ENCODE results near the gene CHD2.

Gene CHD2

GRCh38 chr15:92906020-92906419 is 5.9 kb downstream of the CHD2 start:
- no peak for TF ChIP-seq CTCF (IDR thresholded peaks at IDR 0.05; ENCODE audit: insufficient read depth, low read depth, low read length, missing control alignments)
- no peak for DNase-seq (ENCODE audit: low read depth)
- H3K4me3 ChIP-seq (ENCODE audit: low read length) = peak overlapping the region; percentile 54

DNA sequence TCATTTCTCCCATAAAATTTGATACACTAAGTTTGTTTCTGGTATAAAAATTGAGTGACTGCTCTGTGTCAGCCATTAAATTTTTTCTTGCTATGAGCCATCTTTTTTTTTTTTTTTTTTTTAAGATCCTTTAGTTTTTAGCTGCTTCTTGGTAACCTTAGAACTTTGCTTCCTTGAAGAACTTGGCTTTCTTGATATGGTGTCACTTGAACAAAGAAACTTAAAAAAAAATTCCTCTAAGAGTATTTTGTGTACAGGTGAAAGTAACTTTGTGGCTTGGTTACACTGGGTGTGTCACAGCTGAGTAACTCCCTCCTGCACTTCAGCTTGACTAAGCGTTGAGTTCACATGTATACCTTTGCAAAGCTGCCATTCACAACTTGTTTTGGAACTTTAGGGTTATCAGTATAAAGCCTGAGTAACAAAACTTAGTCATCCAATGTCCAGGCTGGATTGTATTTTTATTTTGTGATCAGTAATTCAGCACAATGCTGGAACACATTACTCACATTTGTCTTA is 6.5 kb downstream of the CHD2 start:
- TF ChIP-seq CTCF (IDR thresholded peaks at IDR 0.05; ENCODE audit: insufficient read depth, low read depth, low read length, missing control alignments) = no peak
- DNase-seq (ENCODE audit: low read depth) = peak; percentile 96

GRCh38 chr15:92907229-92907628 is 7.1 kb downstream of the CHD2 start:
- H3K4me3 ChIP-seq (ENCODE audit: low read length) = peak overlapping the region; percentile 24
- no peak for TF ChIP-seq CTCF (IDR thresholded peaks at IDR 0.05; ENCODE audit: insufficient read depth, low read depth, low read length, missing control alignments)
- DNase-seq (ENCODE audit: low read depth) = no peak

More for the DNA sequence above, 6.5 kb downstream of the CHD2 start:
- H3K4me3 ChIP-seq (ENCODE audit: low read length) = peak overlapping the region; percentile 54

GRCh38 chr15:92907896-92908712 is 8.0 kb downstream of the CHD2 start:
- peak; percentile 81 for DNase-seq (ENCODE audit: low read depth)
- no peak overlapping the region for H3K4me3 ChIP-seq (ENCODE audit: low read length)

GRCh38 chr15:92908713-92909057 is 8.6 kb downstream of the CHD2 start:
- DNase-seq (ENCODE audit: low read depth) = no peak
- no peak for TF ChIP-seq CTCF (IDR thresholded peaks at IDR 0.05; ENCODE audit: insufficient read depth, low read depth, low read length, missing control alignments)
- no peak overlapping the region for H3K4me3 ChIP-seq (ENCODE audit: low read length)

More at GRCh38 chr15:92907896-92908712, 8.0 kb downstream of the CHD2 start:
- no peak for TF ChIP-seq CTCF (IDR thresholded peaks at IDR 0.05; ENCODE audit: insufficient read depth, low read depth, low read length, missing control alignments)

GRCh38 chr15:92909136-92909781 is 9.1 kb downstream of the CHD2 start:
- no peak overlapping the region for H3K4me3 ChIP-seq (ENCODE audit: low read length)
- TF ChIP-seq CTCF (IDR thresholded peaks at IDR 0.05; ENCODE audit: insufficient read depth, low read depth, low read length, missing control alignments) = no peak
- no peak for DNase-seq (ENCODE audit: low read depth)

All from epithelial cell of esophagus (primary cell).